ENCODE measurements around the gene ZWINT.
A peak's percentile ranks its signal among the peaks of the same experiment; 100 is the strongest.

The ZWINT gene, protein sequence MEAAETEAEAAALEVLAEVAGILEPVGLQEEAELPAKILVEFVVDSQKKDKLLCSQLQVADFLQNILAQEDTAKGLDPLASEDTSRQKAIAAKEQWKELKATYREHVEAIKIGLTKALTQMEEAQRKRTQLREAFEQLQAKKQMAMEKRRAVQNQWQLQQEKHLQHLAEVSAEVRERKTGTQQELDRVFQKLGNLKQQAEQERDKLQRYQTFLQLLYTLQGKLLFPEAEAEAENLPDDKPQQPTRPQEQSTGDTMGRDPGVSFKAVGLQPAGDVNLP

DNA sequence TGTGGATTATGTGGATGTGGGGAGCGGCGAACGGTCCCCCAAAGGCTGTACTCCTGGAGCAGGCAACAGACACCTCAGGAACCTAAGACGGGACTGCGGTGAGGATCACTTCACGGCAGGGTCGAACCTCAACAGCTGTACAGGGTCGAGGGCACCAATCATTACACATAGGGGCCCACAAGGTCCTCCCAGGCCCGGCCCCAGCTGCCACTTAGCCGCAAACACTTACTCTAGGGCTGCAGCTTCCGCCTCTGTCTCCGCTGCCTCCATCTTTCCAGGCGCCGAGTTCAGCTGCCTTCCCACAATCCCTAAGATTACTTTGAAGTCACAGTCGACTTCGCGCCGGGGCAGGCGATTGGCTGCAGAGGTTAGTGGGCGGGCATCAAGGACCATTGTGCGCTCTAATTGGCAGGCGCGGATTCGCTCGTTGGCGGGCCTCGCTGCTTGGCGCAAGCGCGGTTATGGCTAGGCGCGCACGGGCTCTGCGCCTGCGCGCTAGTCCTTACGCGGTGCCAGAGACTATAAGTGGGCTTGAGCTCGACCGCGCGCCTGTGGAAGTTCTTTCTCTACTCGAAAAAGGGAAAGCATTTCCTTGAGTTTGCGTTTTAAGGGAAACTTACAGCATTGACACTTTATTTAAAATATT lies at the start of gene ZWINT:
Gene ZWINT, minus strand, starts transcription at position 293 of the 646 bp plus-strand sequence. Its CDS starts 23 bp downstream, at position 270.
- peak; percentile 54 to 87 (median 81) for DNase-seq (ENCODE audit: low read depth in 2 of 3, low spot score in 2 of 3)

GRCh38 chr10:56383806-56384205 lies 22.7 kb upstream of the ZWINT start:
- no peak for DNase-seq (ENCODE audit: low read depth in 2 of 3, low spot score in 2 of 3)

- DNase-seq (ENCODE audit: low read depth in 2 of 3, low spot score in 2 of 3): no peak
Measured at GRCh38 chr10:56370217-56371113, 9.4 kb upstream of the ZWINT start.

DNA sequence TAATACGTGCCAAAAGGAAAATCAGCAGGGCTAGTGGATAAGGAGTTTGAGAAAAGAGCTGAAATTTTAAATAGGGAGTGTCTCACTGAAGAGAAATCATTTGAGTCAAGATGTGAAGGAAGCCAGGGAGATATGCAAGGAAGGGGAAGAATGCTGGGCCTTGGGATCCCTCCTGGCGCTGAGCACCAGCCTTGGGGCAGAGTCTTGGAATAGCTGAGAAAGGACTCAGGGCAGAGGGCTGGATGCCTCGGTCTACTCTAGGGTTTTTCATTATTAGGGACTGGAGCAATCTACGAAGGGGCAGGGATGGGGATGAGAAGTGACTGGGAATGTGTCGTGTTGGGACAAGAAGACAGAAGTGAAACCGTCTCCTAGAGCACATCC lies 484 bp downstream of the ZWINT start:
- no peak for DNase-seq (ENCODE audit: low read depth in 2 of 3, low spot score in 2 of 3)

DNA sequence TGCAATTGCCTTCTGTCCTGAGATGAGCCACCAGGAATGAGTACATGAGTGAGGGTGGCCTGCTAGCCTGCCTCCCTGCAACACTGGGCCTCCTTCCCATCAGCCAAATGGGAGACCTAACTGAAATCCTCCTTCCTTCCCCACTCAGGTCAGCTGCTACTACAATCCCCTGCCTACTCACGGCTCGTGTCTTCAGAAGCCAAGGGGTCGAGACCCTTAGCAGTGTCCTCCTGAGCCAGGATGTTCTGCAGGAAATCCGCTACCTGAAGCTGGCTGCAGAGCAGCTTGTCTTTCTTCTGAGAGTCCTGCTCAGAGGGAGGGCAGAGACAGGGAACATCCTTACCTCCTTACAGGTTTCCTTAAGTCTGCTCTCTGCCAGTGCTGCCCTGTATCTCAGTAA lies 1.2 kb downstream of the ZWINT start:
- no peak for DNase-seq (ENCODE audit: low read depth in 2 of 3, low spot score in 2 of 3)

DNA sequence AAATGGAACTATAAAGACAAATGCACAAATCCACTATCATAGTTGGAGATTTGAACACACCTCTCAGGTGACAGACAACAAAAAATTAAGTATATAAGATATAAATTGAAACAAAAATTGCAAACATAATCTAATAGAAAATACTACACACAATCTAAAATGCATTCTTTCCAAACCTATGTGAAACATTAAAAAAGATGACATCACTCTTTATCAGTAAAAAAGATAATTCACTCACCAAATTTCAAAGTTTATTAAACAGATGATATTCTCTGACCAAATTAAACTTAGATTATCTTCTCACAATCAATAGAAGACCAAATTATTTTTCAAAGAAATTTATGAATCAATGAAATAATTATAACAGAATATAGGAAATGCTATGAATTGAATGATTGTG lies 4.0 kb downstream of the ZWINT start:
- no peak for DNase-seq (ENCODE audit: low read depth in 2 of 3, low spot score in 2 of 3)

- DNase-seq (ENCODE audit: low read depth in 2 of 3, low spot score in 2 of 3): no peak
Measured at GRCh38 chr10:56351909-56352630, 9.0 kb downstream of the ZWINT start.

DNA sequence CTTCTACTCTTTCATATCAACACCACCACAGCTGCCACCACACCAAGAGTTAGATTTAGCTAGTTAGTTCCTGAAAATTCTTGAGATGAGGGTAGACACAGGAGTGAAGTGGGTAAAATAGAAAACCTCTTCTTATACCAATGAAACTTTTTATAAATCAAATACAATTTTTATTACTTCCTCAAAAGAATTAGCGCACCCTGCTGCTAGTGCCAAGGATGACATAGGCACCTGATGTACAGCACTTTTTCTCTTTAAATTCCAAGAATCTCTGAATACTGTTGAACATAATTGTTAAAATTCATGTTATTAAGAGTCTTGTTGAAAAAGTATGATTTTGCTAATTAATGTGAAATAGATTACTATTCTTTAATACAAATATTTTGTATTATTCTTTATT lies 11.4 kb downstream of the ZWINT start:
- no peak for DNase-seq (ENCODE audit: low read depth in 2 of 3, low spot score in 2 of 3)

DNA sequence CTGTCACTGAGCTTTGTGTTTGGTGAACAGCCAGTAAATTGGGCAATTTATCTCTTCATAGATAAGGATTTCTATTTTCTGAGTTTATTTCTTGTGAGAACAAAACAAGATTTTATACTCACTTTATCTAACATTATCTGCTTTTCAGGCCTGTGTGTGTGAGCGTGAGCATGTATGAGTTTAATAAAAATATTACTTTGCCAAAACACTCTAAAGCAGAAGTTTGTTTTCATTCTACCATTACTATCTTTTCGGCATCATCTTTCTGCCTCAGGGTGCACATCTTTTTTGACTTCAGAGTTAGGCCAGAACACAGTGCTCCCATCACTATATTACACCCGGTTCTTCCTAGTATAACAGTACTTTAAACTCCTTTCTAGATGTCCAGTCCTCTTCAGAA lies 13.0 kb downstream of the ZWINT start:
- DNase-seq (ENCODE audit: low read depth in 2 of 3, low spot score in 2 of 3): no peak

GRCh38 chr10:56346845-56347415 lies 14.1 kb downstream of the ZWINT start:
- no peak for DNase-seq (ENCODE audit: low read depth in 2 of 3, low spot score in 2 of 3)

- no peak for DNase-seq (ENCODE audit: low read depth in 2 of 3, low spot score in 2 of 3)
Measured at GRCh38 chr10:56341612-56342011, 19.4 kb downstream of the ZWINT start.

DNA sequence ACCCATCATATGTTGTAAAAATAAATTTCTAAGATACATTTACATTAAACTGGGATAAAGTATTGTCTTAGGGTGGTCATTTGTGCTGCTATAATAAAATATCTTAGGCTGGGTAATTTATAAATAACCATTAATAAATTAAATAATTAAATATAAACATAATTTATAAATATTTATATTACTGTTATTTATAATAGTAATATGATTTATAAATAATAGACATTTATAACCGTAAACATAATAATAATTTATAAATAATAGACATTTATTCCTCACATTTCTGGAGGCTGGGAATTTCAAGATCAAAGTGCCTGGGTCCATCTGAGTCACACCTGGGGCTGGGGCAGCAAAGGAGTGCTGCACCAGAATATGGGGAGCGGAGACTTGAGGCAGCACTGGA lies 31.1 kb downstream of the ZWINT start:
- DNase-seq (ENCODE audit: low read depth in 2 of 3, low spot score in 2 of 3): no peak

DNA sequence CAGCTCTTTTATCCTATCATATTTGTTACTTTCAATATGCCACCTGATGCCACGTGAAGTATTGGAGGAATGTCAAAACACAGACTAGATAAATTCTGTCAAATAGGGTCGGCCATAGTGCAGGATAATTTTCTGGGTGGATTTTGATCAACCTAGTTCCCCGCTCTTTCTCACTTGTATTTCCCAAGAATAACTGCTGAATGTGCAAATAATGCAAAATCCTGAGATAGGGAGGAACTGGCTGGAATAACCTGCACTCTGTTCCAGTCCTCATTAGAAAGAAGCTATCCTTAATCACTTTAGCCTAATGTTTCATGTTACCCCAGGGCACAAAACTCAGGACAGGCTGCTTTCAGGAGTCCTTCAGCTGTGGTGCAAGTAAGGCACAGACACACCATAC lies 33.9 kb downstream of the ZWINT start:
- no peak for DNase-seq (ENCODE audit: low read depth in 2 of 3, low spot score in 2 of 3)

DNA sequence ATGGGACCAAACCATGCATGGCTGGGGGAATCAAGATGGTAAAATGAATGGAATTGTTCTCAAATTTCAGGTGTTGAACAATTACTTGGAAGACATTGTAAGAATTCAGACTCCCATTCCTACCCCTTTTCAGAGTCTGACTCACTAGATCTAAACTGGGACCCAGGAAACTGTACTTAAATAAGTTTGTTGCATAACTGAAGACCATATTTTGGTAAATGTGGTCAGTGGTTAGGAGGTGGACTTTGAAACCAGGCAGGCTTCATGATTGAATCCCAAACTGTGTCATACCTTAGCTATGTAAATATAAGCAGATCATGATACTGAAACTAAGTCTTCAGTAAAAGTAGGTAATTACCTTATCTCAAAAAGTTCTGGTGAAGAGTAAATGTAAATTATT lies 41.7 kb downstream of the ZWINT start:
- DNase-seq (ENCODE audit: low read depth in 2 of 3, low spot score in 2 of 3): no peak

DNA sequence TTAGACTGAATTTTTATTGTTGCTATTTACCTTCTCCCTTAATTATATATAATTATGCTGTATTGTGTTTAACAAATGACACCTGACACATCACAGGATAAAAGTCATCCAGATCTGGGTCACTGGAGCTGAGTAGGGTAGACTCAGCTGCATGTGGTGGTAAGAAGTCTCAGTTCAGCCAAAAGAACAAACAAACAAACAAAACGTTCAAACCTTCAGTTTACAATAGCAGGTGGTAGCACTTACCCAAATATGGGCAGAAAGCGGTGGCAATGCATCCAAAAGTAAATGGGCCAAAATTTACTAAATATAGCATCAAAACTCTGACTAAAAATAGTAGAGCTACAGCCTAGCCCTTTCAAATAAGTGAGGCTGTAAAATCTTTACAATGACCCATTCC lies 42.2 kb downstream of the ZWINT start:
- no peak for DNase-seq (ENCODE audit: low read depth in 2 of 3, low spot score in 2 of 3)

- no peak for DNase-seq (ENCODE audit: low read depth in 2 of 3, low spot score in 2 of 3)
Measured at GRCh38 chr10:56317603-56318002, 43.5 kb downstream of the ZWINT start.

- DNase-seq (ENCODE audit: low read depth in 2 of 3, low spot score in 2 of 3): no peak
Measured at GRCh38 chr10:56316603-56317002, 44.5 kb downstream of the ZWINT start.

Data from activated CD8-positive, alpha-beta memory T cell treated with anti-CD3 and anti-CD28 coated beads for 48 hours (primary cell).